ENCODE results near the gene PILRB. TPM values are rescaled to one million over a fixed set of nuclear protein-coding genes. Genes with fewer than 3 reads are reported as not detected.

The PILRB gene
- total and polyA plus RNA-seq, 9 of the 15 experiments (the other 6 are each of a cell fraction or from before 2014, with no cell fraction given), result 6.2 to 94.6 (median 37.0) TPM

DNA sequence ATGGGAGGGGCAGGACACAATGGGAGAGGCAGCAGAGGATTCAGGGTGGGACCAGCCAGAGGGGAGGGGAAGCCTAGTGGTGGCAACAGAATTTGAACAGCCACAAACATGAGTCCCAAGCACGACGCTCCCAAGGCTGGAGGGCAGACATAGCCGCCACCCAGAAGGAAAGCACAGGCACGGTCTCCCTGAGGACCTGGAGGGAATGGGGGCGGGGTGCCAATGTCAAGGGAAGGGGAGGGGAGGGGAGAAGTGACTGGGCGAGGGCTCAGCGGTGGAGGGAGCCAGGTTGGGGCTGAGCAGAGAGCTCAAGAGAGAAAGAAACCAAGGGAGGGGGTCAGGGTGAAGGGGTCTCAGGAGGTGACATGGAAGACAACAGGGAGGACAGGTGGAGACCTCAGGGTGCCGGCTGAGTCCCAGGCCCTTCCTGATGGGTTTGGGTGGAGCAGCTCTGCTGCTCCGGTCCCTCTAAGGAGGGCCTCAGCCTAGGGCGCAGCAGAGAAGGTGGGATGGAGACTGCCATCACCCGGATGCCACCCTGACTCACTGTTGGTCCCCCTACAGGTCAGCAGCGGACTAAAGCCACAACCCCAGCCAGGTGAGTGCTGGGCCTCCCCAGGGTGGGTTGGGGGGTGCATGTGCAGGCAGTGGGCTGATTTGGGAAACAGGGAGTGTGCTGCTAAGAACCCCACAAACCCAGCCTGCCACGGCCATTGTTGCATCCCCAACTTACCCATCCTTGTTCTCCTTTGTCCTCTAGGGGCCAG lies 39.6 kb downstream of the PILRB start:
- Histone ChIP-seq H3K27ac (ENCODE audit: extremely low read depth, low read depth, low read length) (no peak overlapping the region), H3K36me3 (ENCODE audit: control insufficient read depth, insufficient read depth, low read length) (no peaks in the 10 kb centered on the region), H3K4me2 (ENCODE audit: insufficient read depth, low read length) (no peak overlapping the region), H4K20me1 (replicated peaks; ENCODE audit: control insufficient read depth, insufficient read depth, low read length) (no peaks in the 10 kb centered on the region), H3K9me1 (ENCODE audit: control insufficient read depth, insufficient read depth, low read length) (no peaks in the 10 kb centered on the region), H3K4me1 (replicated peaks in 1 of 2; ENCODE audit: control insufficient read depth in 2 of 2, insufficient read depth in 2 of 2, low read length in 2 of 2) (peaks cover 0 to 14% of the 10 kb centered on the region in 2 experiments; a peak in 2 of 5 replicates), H3K27me3 (ENCODE audit: control insufficient read depth in 2 of 2, insufficient read depth in 2 of 2, low read length in 2 of 2) (peaks cover 5 to 10% of the 10 kb centered on the region in 2 experiments; a peak in 3 of 5 replicates), H3K9me3 (replicated peaks; ENCODE audit: control insufficient read depth, insufficient read depth, low read depth, low read length) (no peaks in the 10 kb centered on the region), H3K4me3 (no peak overlapping the region), H2AFZ (ENCODE audit: low read depth, low read length) (no peak overlapping the region), H3K79me2 (ENCODE audit: control insufficient read depth, insufficient read depth, low read length) (no peaks in the 10 kb centered on the region), H3K9ac (ENCODE audit: insufficient read depth in 1 of 2, low read depth in 2 of 2, low read length in 2 of 2) (no peak overlapping the region)
- intact Hi-C loops (cut with micrococcal nuclease), result no loop called here
- peak; percentile 11 for ATAC-seq
- TF ChIP-seq ESRRA (IDR thresholded peaks at IDR 0.05; ENCODE audit: borderline replicate concordance, low read depth) (peak; percentile 64; the same call in 1 of the 2 replicates), ZBTB7A (IDR thresholded peaks at IDR 0.05; ENCODE audit: borderline replicate concordance, control insufficient read depth, low read depth, low read length) (0 out of 2 replicates have a peak, but pooled peaks have one; percentile 32), MAFG (tag; conservative IDR thresholded peaks at IDR 0.05) (no peak)
- TF ChIP-seq, protein P1, sequence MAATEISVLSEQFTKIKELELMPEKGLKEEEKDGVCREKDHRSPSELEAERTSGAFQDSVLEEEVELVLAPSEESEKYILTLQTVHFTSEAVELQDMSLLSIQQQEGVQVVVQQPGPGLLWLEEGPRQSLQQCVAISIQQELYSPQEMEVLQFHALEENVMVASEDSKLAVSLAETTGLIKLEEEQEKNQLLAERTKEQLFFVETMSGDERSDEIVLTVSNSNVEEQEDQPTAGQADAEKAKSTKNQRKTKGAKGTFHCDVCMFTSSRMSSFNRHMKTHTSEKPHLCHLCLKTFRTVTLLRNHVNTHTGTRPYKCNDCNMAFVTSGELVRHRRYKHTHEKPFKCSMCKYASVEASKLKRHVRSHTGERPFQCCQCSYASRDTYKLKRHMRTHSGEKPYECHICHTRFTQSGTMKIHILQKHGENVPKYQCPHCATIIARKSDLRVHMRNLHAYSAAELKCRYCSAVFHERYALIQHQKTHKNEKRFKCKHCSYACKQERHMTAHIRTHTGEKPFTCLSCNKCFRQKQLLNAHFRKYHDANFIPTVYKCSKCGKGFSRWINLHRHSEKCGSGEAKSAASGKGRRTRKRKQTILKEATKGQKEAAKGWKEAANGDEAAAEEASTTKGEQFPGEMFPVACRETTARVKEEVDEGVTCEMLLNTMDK (IDR thresholded peaks at IDR 0.05; ENCODE audit: borderline replicate concordance, insufficient read depth, low read depth, low read length, poor library complexity, severe bottlenecking), result peak; percentile 8
- POLR2A ChIA-PET, result interaction anchor here (0.5 to 1.0 kb wide), 5 partner anchors 15 to 1483 kb away, joined by 3 to 6 read pairs (median 3); no protein-coding TSS in a partner anchor
- no peak for FAIRE-seq
- BruUV-seq (replicated peaks), result no TSS peak
- CTCF ChIA-PET (ENCODE audit: low intra/inter-chr PET ratio), result no interaction called here
- in situ Hi-C loops (cut with MboI), result no loop called here
- DNase-seq (ENCODE audit: extremely low read depth in 1 of 4, low spot score in 3 of 4), result peak in 1 of 4 experiments; percentile 39
- WGBS (ENCODE audit: insufficient coverage, low coverage, missing lambda C conversion rate), result 11% methylated on average over 10 of the region's 13 CpGs
